IMR-90 (cell line): ENCODE results near the gene RCN2. TPM values are rescaled to one million over a fixed set of nuclear protein-coding genes. Genes with fewer than 3 reads are reported as not detected.

Source experiments
- ATAC-seq: fragments of 200-7000 bp; cut with Tn5 transposase; 2 replicates; pipeline ENCODE4 v1.9.1; 2020; ENCODE audit warnings: low read depth, mild to moderate bottlenecking, moderate library complexity
- BruUV-seq: library from RNA; stranded (reverse); fragments of 400-500 nt; replicated peaks from 2 replicates; lab custom pipeline; 2021; lab: Mats Ljungman, UMichigan
- CTCF ChIA-PET: fragments of 300-600 bp; formaldehyde crosslinking; extraction: SDS; loops from one replicate; lab custom pipeline; 2021; ENCODE audit warnings: antibody characterized with exemption; lab: Yijun Ruan, JAX
- POLR2A ChIA-PET: fragments of 300-600 bp; sonication (Branson Sonifier 250); formaldehyde crosslinking; loops from one replicate; lab custom pipeline; 2022; ENCODE audit warnings: antibody characterized with exemption; ENCODE audit not compliant: unreplicated experiment; lab: Charles Lee
- DNase-seq: peaks from one replicate; pipeline ENCODE4 v3.0.0; 2013
- H2AFZ ChIP-seq: replicated peaks from 2 replicates; pipeline ENCODE3; 2013; ENCODE audit warnings: low read length, mild to moderate bottlenecking; ENCODE audit not compliant: poor library complexity
- H2AK5ac ChIP-seq: 2 replicates; pipeline ENCODE4 v1.6.1; 2013; ENCODE audit warnings: low read depth, low read length, inconsistent platforms
- H2AK9ac ChIP-seq: replicated peaks from 2 replicates; pipeline ENCODE3; 2013; ENCODE audit warnings: mild to moderate bottlenecking, low read depth, low read length, moderate library complexity; ENCODE audit not compliant: poor library complexity
- H2BK120ac ChIP-seq: 2 replicates; pipeline ENCODE4 v1.6.1; 2013; ENCODE audit warnings: low read depth, low read length, inconsistent platforms
- H2BK15ac ChIP-seq: 3 replicates; pipeline ENCODE4 v1.6.1; 2013; ENCODE audit warnings: low read depth, low read length, inconsistent platforms
- H2BK20ac ChIP-seq: 2 replicates; pipeline ENCODE4 v1.6.1; 2013; ENCODE audit warnings: low read depth, mild to moderate bottlenecking, inconsistent platforms, low read length, moderate library complexity
- H2BK5ac ChIP-seq: 2 replicates; pipeline ENCODE4 v1.6.1; 2013; ENCODE audit warnings: mild to moderate bottlenecking, low read depth, low read length, inconsistent platforms; ENCODE audit not compliant: poor library complexity, severe bottlenecking
- H3K14ac ChIP-seq: replicated peaks from 2 replicates; pipeline ENCODE4 v1.6.1; 2013; ENCODE audit warnings: low read depth, low read length, inconsistent platforms
- H3K18ac ChIP-seq: 2 replicates; pipeline ENCODE4 v1.6.1; 2013; ENCODE audit warnings: low read depth, low read length, control low read depth
- H3K23ac ChIP-seq: 2 replicates; pipeline ENCODE4 v1.6.1; 2013; ENCODE audit warnings: low read depth, low read length, inconsistent platforms
- H3K27ac ChIP-seq: 2 replicates; pipeline ENCODE4 v1.5.1; 2013; ENCODE audit warnings: mild to moderate bottlenecking, control low read depth, low read length; ENCODE audit not compliant: insufficient read depth
- H3K27me3 ChIP-seq: 2 replicates; pipeline ENCODE4 v1.6.1; 2013; ENCODE audit warnings: low read length; ENCODE audit not compliant: control insufficient read depth, insufficient read depth
- H3K36me3 ChIP-seq: 2 replicates; pipeline ENCODE4 v1.6.1; 2013; ENCODE audit warnings: low read length, mixed read lengths; ENCODE audit not compliant: control insufficient read depth, insufficient read depth
- H3K4ac ChIP-seq: 2 replicates; pipeline ENCODE4 v1.6.1; 2013; ENCODE audit warnings: low read depth, low read length, inconsistent platforms
- H3K4me1 ChIP-seq: 2 replicates; pipeline ENCODE4 v1.6.1; 2013; ENCODE audit warnings: low read length, mixed read lengths; ENCODE audit not compliant: control insufficient read depth, insufficient read depth
- H3K4me2 ChIP-seq: 2 replicates; pipeline ENCODE4 v1.6.1; 2013; ENCODE audit warnings: low read depth, mild to moderate bottlenecking, control low read depth, low read length, moderate library complexity
- H3K4me3 ChIP-seq: 2 replicates; pipeline ENCODE4 v1.5.1; 2013; ENCODE audit warnings: low read depth, mild to moderate bottlenecking, control low read depth, low read length, moderate library complexity; ENCODE audit not compliant: insufficient read depth
- H3K56ac ChIP-seq: 2 replicates; pipeline ENCODE4 v1.6.1; 2013; ENCODE audit warnings: low read length, inconsistent platforms; ENCODE audit not compliant: insufficient read depth; ENCODE audit errors: extremely low read depth
- H3K79me1 ChIP-seq, 2 experiments: 2 replicates each; pipeline ENCODE4 v1.6.1; 2013; ENCODE audit warnings: low read length in 2 of 2, inconsistent platforms in 1 of 2, low read depth in 1 of 2
- H3K9ac ChIP-seq: 2 replicates; pipeline ENCODE4 v1.6.1; 2013; ENCODE audit warnings: low read depth, low read length, control low read depth
- H3K9me1 ChIP-seq: 2 replicates; pipeline ENCODE4 v1.6.1; 2013; ENCODE audit warnings: low read length, inconsistent platforms; ENCODE audit not compliant: insufficient read depth
- H3K9me3 ChIP-seq: 2 replicates; pipeline ENCODE4 v1.6.1; 2013; ENCODE audit warnings: low read length; ENCODE audit not compliant: control insufficient read depth, insufficient read depth
- H4K20me1 ChIP-seq: 2 replicates; pipeline ENCODE4 v1.6.1; 2013; ENCODE audit warnings: low read length, inconsistent platforms; ENCODE audit not compliant: insufficient read depth
- H4K5ac ChIP-seq: 2 replicates; pipeline ENCODE4 v1.6.1; 2013; ENCODE audit warnings: mild to moderate bottlenecking, low read depth, low read length, control low read depth
- H4K8ac ChIP-seq, 2 experiments: 2 replicates each; pipeline ENCODE4 v1.6.1; 2013; ENCODE audit warnings: low read depth in 2 of 2, low read length in 2 of 2, control low read depth in 1 of 2, inconsistent platforms in 1 of 2
- H4K91ac ChIP-seq: 2 replicates; pipeline ENCODE4 v1.6.1; 2013; ENCODE audit warnings: low read depth, low read length, inconsistent platforms; ENCODE audit not compliant: insufficient read depth
- CEBPB ChIP-seq: IDR thresholded peaks from 2 replicates; pipeline ENCODE4 v1.6.1; 2012; ENCODE audit warnings: low read depth, low read length, improper control_type of control experiment
- CHD1 ChIP-seq: IDR thresholded peaks from 2 replicates; pipeline ENCODE4 v1.6.1; 2012; ENCODE audit warnings: low read depth, low read length, improper control_type of control experiment
- FOS ChIP-seq: fragments of 150-350 bp; IDR thresholded peaks from 2 replicates; pipeline ENCODE4 v1.6.1; 2016; ENCODE audit warnings: low read depth, low read length
- MAFK ChIP-seq: IDR thresholded peaks from 2 replicates; pipeline ENCODE4 v1.6.1; 2012; ENCODE audit warnings: low read depth, low read length, improper control_type of control experiment
- MAZ ChIP-seq: IDR thresholded peaks from 2 replicates; pipeline ENCODE4 v1.6.1; 2012; ENCODE audit warnings: low read depth, mild to moderate bottlenecking, low read length, improper control_type of control experiment, moderate library complexity, borderline replicate concordance
- MXI1 ChIP-seq: IDR thresholded peaks from 2 replicates; pipeline ENCODE4 v1.6.1; 2012; ENCODE audit warnings: low read depth, mild to moderate bottlenecking, low read length, moderate library complexity, borderline replicate concordance
- NFE2L2 ChIP-seq: fragments of 150-350 bp; IDR thresholded peaks from 2 replicates; pipeline ENCODE4 v1.6.1; 2016; ENCODE audit warnings: low read depth, mild to moderate bottlenecking, low read length
- POLR2A ChIP-seq: IDR thresholded peaks from 2 replicates; pipeline ENCODE4 v1.6.1; 2012; ENCODE audit warnings: mild to moderate bottlenecking, low read depth, low read length
- RAD21 ChIP-seq: IDR thresholded peaks from 2 replicates; pipeline ENCODE4 v1.6.1; 2012; ENCODE audit warnings: low read length, improper control_type of control experiment
- RFX5 ChIP-seq: IDR thresholded peaks from 2 replicates; pipeline ENCODE4 v1.8.0; 2012; ENCODE audit warnings: low read depth, mild to moderate bottlenecking, low read length, moderate library complexity
- WGBS, 2 experiments: methylation state at CpG; one replicate each; pipeline versions ENCODE4 v1.1.5 to v1.1.7; 2013; ENCODE audit warnings: missing lambda C conversion rate in 2 of 2; ENCODE audit not compliant: insufficient read length in 1 of 2; ENCODE audit errors: extremely low coverage in 2 of 2; 5-methylcytosine and 5-hydroxymethylcytosine counted together
- dilution Hi-C: fragments of 300-500 bp; cut with HindIII; formaldehyde crosslinking; loops from one replicate; pipeline ENCODE4 v1.14.3; 2018; ENCODE audit warnings: low sequenced_read_pairs; ENCODE audit not compliant: unreplicated experiment
- in situ Hi-C: fragments of 300-500 bp; cut with MboI; formaldehyde crosslinking; loops from 3 replicates; pipeline ENCODE4 v1.14.3; 2019; ENCODE audit warnings: low sequenced_read_pairs, inconsistent platforms, mixed read lengths
- intact Hi-C: fragments of 100-400 bp; cut with micrococcal nuclease; formaldehyde crosslinking; loops from 2 replicates; pipeline ENCODE4 v1.10.0; 2022
- polyA plus RNA-seq, 3 experiments: library from polyadenylated mRNA; depleted of rRNA; stranded (reverse); fragments of >200 nt; gene quantifications; 2 replicates each; pipeline ENCODE4 v1.2.3, GENCODE V29; 2012; ENCODE audit warnings: low replicate concordance in 1 of 3
- total RNA-seq: library from RNA; depleted of rRNA; stranded (reverse); fragments of >200 nt; gene quantifications from 2 replicates; pipeline ENCODE4 v1.2.3, GENCODE V29; 2012
- TF ChIP-seq, protein P1 (sequence below): fragments of 150-350 bp; IDR thresholded peaks from 2 replicates; pipeline ENCODE4 v1.6.1; 2017; ENCODE audit warnings: mild to moderate bottlenecking, antibody characterized with exemption, low read length, low read depth

RCN2 gene
- total and polyA plus RNA-seq, 2 of the 4 experiments (the other 2 are of a cell fraction) = 12.0 to 56.5 TPM

DNA sequence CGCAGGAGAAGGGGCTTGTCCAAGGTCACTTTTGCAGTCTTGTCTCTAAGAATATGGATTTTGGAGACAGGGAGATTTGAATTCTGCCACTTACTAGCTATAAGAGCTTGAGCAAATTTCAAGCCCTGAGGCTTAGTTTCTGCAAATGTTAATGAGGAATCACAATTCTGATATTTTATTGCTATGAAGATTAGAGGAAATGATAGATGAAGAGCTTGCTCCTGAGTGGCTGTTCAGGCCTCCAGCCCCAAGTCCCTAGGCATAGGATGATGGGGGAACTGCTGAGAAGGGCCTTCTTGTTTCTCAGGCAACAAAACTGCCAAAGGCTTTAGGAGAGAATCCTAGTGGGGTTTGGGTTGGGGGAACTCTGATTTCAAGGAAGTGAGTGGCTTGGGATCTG is 44.6 kb downstream of the RCN2 start:
- no TSS peak for BruUV-seq
- ChIA-PET CTCF (no interaction called here), POLR2A (no interaction called here)
- dilution Hi-C loops = no loop called here
- H3K27me3 ChIP-seq = peaks cover 37% of the 10 kb centered on the region
- H3K9ac ChIP-seq = no peak overlapping the region
- H3K4me1 ChIP-seq = no peaks in the 10 kb centered on the region
- H3K23ac ChIP-seq = no peak overlapping the region
- H3K9me3 ChIP-seq = 0 out of 2 replicates have a peak, but pooled peaks cover 5% of the 10 kb centered on the region
- no peak overlapping the region for H2AK9ac ChIP-seq
- ATAC-seq (no peak), DNase-seq (no peak)
- H2AFZ ChIP-seq = no peak overlapping the region
- no peak overlapping the region for H3K56ac ChIP-seq
- no peak overlapping the region for H3K4me2 ChIP-seq
- no peak overlapping the region for H3K14ac ChIP-seq
- in situ Hi-C loops = no loop called here
- TF ChIP-seq MAFK (no peak), RFX5 (no peak), CHD1 (no peak), MXI1 (no peak), MAZ (no peak), FOS (no peak), NFE2L2 (no peak), CEBPB (no peak), POLR2A (no peak), RAD21 (no peak)
- TF ChIP-seq, protein P1, sequence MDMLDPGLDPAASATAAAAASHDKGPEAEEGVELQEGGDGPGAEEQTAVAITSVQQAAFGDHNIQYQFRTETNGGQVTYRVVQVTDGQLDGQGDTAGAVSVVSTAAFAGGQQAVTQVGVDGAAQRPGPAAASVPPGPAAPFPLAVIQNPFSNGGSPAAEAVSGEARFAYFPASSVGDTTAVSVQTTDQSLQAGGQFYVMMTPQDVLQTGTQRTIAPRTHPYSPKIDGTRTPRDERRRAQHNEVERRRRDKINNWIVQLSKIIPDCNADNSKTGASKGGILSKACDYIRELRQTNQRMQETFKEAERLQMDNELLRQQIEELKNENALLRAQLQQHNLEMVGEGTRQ = no peak
- no peak overlapping the region for H4K8ac ChIP-seq
- WGBS, 2 experiments = no CpG with 5 or more reads among the region's 1 CpG
- no peak overlapping the region for H3K4me3 ChIP-seq
- H2BK5ac ChIP-seq = no peak overlapping the region
- H3K18ac ChIP-seq = no peak overlapping the region
- no peak overlapping the region for H2BK20ac ChIP-seq
- H3K4ac ChIP-seq = no peak overlapping the region
- no peak overlapping the region for H2BK120ac ChIP-seq
- no peaks in the 10 kb centered on the region for H3K79me1 ChIP-seq
- H3K27ac ChIP-seq = no peak overlapping the region
- intact Hi-C loops = no loop called here
- H3K36me3 ChIP-seq = no peaks in the 10 kb centered on the region
- H2AK5ac ChIP-seq = no peak overlapping the region
- no peaks in the 10 kb centered on the region for H3K9me1 ChIP-seq
- no peak overlapping the region for H4K5ac ChIP-seq
- no peak overlapping the region for H4K91ac ChIP-seq
- no peaks in the 10 kb centered on the region for H4K20me1 ChIP-seq
- H2BK15ac ChIP-seq = no peak overlapping the region
